Measurements from ENCODE around the gene TYSND1.
"Not testable (repeated sequence)": the region's sequence is repeated elsewhere in the genome, so short reads cannot be mapped to it uniquely, and the experiment has no call there.

The TYSND1 gene

DNA sequence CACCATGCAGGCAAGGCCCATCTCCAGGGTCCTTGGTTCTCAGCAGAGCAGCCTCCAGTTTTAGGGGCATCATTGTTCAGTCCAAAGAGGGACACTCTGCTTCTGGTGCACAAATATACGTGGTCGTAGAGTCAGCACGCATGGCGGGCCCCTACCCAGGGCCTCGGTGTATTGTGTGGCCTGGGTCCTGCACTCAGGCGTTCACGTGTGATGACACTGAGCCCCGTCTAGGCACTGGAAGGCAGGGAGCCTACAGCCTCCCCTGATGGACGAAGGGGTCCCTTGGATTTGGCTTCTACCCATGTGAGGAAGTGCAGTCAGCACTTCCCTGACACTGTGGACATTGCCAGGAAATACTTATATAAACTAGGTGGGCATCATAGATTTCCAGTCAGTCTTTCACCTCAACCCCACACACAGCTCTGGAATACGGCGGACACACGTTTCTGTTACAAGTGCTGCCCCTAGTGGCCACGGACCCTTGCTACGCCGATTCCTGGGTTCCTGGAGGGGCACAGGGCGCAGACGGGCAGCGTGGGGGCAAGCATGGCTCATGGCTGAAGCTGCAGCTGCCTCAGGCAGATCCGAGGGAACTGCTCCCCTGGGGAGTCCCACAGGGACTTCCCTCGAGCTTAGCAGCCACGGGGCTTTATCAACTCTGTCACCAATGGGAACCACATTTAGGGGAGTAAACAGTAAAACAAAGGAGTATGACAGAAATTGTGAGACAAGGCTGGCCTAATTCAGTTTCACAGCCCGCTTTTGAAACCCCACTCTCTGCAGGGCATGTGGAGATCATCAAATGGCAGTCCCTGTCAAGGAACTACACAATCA is 39.3 kb downstream of the TYSND1 start:
- no peak for DNase-seq

DNA sequence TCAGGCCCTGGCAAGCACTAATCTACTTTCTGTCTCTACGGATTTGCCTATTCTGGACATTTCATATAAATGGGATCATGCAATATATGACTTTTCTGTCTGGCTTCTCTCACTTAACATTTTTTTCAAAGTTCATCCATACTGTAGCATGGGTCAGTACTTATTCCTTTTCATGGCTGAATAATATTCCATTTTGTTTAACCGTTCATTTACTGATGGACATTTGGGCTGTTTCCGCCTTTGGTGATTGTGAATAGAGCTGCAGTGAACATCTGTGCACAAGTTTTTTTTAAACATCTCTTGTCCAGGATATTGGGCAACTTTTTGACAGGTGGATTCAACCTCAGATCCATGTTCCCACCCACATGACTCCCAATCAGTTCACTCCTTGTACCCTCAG is 44.8 kb downstream of the TYSND1 start:
- DNase-seq = no peak

DNA sequence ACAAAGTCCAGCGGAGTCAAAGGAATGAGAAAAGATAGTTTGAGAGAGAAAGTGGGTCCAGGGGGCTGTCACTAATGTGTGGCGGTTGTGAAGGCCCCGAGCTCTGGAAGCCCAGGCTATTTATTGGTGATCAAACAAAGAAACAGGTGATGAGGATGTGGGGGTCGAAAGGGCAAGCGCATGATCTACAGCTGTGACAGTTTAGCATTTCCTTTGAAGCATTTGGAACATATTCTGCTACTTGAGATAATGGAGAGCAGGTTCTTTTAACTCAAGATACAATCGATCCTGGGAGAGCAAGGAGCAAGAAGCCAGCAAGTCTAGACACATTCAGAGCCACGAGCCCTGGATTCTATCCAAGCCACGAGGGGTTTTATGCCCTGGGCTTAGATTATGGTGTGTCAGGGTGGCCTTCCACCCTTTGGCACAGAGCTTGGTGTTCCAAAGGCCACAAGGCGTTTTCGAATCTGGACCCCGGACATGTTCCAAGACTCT is 45.4 kb downstream of the TYSND1 start:
- not testable (repeated sequence) for DNase-seq

DNA sequence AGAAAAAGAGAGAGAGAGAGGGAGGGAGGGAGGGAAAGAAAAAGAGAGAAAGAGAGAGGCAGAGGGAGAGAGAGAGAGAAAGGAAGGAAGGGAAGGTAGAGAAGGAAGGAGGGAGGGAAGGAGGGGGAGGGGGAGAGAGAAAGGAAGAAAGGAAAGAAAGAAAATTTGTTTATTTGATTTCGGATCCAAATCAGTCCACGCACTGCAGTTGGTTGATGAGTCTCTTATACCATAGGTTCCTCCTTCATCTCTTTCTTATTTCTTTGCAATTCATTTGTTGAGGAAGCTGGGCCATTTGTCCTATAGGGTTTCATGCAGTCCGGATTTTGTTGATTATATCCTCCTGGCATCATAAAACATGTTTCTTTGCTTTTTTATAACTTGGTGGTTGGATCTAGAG is 48.2 kb downstream of the TYSND1 start:
- no peak for DNase-seq

DNA sequence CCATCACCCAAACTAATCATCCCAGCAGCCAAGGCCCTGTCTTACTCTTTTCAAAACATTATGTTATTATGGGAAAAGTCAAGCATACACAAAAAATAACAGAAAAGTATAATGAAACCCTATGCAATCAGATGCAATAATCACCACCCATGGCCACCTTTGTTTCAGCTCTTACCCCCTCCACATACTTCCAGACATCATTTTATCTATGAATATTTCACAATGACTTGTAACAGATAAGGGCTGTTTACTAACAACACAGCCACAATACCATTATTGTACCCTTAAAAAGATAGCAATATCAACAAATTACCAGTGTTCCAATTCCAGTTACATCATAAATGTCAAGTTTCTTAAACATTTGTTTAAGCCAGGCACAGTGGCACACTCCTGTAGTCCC is 49.0 kb downstream of the TYSND1 start:
- DNase-seq = no peak

DNA sequence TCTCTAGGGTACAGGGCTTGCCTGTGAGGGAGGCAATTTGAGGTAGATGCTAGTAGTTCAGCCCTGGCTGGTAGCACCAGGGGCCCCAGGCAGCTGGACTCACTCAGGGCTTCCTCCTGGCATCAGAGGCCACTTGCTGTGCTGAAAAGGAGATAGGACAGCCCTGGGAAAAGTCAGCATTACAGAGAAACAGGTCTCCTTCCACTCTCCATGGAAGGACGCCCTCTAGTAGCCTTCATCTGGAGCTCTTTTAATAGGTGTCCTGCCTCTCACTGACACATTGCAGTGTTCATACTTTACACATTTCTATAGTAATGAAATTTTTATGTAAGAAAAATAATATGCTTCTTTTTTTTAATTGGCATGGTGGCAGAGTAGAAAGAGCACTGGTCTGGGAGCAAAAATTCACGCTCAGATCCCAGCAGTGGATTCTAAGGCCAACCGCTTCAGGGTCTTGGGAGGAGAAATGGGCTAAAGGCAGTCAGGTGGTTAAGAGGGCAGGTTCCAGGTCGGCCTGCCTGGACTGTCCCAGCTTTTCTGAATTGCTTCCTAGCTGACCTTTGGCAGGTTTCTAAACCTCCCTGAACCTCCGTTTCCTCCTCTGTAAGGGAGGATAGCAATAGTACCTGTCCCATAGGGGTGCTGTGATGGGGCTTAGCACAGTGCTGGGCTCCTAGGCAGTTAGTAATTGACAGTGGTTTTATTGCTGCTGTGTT is 49.6 kb downstream of the TYSND1 start:
- no peak for DNase-seq

DNA sequence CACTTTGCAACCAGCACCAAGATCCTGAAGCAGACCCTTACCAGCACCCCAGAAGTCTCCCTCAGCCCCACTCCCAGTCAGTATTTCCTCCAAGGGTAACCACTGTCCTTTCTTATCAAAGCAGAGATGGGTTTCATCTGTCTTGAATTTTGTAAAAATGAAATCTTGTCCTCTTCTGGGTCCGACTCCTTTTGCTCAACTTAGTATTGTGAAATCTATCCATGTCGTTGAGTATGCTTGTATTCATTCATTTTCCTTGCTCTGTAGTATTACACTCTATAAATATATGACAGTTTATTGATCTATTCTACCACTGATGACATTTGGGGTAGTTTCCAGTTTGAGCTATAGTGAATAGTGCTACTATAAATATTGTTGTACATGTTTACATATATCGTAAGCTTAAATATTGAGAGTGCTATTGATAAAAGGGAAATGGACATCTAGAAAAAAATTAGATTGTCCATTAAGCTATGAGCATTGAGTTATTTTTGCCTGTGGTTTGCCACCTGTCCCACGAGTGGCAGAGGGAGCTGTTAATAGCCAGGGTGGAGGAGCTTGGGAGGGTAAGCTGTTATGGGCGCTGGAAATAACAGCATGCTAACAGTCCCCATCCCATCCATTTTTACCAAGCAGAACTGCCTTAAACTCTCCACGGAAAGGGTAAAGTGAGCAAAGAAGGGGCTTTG is 50.3 kb downstream of the TYSND1 start:
- no peak for DNase-seq

DNA sequence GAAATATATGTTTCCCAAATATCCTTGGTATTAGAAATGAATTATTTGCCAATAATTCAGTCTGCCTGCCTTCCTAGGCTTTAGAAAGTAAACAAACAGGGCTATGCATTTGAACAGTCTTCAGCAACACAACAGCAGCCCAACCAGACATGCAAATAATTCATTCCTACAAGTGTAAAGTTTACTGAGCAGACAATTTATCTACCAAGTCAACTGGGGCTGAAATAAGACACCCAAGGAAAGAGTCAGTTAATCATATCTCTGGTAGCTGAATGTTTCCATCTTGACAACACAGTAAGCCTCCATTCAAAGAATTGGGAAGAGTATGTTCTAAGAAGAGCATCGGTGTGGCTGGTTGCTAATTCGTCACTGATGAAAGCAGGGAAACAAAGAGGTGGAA is 52.2 kb downstream of the TYSND1 start:
- DNase-seq = no peak

DNA sequence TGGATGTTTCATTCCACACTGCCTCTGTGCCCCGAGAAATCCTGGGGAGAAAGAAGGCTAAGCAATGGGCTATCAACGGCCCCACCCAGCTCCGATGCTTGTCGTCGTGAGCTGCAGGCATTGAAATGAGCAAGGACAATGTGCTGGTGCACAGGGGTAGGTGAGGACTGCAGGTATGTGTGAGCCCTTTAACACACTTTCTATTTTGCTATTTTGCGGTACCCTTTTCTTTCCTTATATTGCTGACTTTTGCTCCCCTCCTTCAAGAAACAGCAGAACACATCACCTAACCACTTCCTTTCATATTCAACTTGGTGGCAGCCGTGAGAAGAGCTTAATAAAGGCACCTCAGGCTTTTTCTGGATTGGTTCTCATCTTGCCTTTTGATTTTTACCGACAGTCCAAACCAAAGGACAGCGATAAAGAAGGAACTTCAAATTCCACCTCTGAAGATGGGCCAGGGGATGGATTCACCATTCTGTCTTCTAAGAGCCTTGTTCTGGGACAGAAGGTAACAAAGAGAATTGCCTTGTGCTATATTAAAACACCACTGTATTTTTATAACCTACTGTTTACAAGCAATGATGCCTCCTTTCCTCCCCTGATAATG is 53.1 kb downstream of the TYSND1 start:
- DNase-seq = no peak

DNA sequence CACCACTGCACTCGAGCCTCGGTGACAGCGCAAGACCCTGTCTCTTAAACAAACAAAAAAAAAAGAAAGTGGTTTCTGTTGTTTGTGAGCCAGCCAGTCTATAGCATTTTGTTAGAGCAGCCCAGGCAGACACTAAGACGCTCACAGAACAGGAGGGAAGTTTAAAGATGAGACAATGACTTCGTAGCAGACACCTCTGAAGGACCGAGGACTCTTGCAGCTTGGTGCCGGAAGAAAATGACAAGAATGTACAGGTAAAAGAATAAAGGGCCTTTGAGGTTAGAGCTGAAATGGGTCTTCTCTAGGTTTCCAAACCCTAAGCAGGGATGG is 54.1 kb downstream of the TYSND1 start:
- DNase-seq = no peak

DNA sequence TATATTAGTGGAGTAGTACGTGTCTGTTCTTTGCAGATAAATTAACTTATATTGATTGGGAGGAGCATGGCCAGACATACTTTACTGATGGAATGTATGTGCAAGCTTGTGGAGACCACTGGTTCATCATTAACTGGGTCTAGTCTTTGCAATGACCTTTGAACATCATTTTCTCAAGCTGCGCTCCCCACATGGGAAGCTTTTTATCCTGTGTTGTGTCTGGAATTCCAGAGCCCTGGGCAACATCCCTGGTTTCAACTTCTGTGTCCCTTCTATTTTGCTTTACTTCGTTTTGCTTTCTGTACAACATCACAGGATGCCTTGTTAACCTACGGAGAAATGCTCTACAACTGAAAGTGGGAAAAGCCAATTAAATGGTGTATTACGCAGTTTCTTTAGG is 55.5 kb downstream of the TYSND1 start:
- no peak for DNase-seq

DNA sequence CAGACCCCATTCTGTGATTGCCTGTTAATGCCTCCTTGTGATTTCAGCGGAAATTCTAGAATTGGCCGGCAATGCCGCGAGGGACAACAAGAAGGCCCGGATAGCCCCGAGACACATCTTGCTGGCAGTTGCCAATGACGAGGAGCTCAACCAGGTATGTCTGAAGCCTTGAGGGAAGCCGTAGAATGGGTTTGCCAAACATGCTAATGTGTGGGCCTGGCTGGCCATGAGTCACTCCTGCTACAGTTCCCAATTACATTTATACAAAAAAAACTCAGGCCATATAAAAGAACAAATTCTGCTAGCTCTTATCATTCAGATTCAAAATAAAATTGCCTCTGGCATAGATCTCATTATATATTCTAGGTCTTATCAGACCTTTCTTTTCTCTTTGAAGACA is 56.5 kb downstream of the TYSND1 start:
- no peak for DNase-seq

DNA sequence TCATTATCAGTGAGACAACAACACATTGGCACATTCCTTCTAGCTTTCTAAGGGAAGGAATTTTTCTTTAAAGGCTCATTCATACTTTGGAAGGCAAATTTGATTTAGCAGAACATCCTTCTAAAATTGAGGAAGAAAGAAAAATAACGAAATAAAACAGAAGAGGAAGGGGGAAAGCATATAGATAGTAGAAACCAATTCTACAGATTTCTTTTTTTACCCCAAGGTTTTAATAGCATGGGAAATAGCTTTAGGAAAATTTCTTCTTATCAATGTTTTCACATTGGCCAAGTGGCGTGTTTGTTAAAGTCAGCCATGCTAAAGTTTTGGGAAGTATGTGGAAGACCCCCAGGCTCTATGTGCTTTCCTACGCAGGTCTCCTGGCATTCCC is 58.2 kb downstream of the TYSND1 start:
- DNase-seq = no peak
